SIG-M5 treated with dmso at 0.1 percent for 504 hours (cell line): Measurements from ENCODE around the gene DQX1.
A peak's percentile ranks its signal among the peaks of the same experiment; 100 is the strongest.
"Not testable (repeated sequence)": the region's sequence is repeated elsewhere in the genome, so short reads cannot be mapped to it uniquely, and the experiment has no call there.

Experiments used
- DNase-seq: peaks from one replicate; lab custom pipeline; 2025; ENCODE audit not compliant: unreplicated experiment; lab: John Stamatoyannopoulos, UW

Gene DQX1, protein sequence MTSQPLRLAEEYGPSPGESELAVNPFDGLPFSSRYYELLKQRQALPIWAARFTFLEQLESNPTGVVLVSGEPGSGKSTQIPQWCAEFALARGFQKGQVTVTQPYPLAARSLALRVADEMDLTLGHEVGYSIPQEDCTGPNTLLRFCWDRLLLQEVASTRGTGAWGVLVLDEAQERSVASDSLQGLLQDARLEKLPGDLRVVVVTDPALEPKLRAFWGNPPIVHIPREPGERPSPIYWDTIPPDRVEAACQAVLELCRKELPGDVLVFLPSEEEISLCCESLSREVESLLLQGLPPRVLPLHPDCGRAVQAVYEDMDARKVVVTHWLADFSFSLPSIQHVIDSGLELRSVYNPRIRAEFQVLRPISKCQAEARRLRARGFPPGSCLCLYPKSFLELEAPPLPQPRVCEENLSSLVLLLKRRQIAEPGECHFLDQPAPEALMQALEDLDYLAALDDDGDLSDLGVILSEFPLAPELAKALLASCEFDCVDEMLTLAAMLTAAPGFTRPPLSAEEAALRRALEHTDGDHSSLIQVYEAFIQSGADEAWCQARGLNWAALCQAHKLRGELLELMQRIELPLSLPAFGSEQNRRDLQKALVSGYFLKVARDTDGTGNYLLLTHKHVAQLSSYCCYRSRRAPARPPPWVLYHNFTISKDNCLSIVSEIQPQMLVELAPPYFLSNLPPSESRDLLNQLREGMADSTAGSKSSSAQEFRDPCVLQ

DNA sequence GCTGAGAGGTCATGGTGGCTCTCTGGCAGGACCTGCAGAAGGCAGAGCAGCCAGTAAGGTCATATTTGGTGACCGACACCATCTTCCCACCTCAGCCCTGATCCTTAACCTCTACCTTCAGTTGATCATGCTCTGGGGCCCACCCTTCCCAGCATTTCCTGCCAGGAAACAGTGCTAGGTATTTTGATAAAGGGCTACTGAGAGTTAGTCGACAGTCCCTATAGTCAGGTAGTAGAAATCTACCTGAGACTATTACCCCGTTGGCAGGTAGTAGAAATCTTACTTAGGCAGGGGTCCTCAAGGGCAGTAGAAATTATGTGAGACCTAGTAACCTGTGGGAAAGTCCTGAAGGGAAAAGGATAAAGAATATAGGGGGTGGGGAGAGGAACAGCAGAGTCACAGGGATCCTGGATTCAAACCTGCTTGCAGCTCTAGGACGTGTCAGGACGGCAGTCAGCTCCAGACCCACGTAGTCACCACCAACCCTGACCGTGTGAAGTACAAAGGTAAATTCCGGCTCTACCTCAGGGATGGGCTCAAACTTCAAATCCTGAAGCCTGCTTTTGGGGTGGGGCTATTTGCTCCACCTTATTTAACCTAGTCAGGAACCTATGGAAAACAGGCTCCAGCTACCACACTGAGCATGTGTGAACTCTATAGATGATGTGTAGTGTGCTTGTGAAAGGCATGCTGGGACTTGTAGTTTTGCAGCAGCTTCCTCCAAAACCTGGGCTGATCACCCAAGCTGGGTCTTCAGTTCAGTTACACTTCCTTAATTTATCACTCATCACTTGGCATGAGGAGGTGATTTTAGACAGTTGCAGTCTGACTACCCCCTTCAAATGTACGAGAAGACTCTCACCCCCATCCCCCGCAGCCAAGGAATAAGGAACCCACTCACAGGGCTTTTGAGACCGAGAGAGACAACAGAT lies at the start of gene DQX1:
TSS of gene DQX1 (minus strand) at position 515 of the 932 bp plus-strand sequence. CDS start at position 13, 502 bp downstream.
- DNase-seq = peak; percentile 96

- DNase-seq = no peak
Measured at GRCh38 chr2:74575320-74575719, 49.3 kb upstream of the DQX1 start.

- peak; percentile 94 for DNase-seq
Measured at GRCh38 chr2:74573747-74574562, 47.9 kb upstream of the DQX1 start.

DNA sequence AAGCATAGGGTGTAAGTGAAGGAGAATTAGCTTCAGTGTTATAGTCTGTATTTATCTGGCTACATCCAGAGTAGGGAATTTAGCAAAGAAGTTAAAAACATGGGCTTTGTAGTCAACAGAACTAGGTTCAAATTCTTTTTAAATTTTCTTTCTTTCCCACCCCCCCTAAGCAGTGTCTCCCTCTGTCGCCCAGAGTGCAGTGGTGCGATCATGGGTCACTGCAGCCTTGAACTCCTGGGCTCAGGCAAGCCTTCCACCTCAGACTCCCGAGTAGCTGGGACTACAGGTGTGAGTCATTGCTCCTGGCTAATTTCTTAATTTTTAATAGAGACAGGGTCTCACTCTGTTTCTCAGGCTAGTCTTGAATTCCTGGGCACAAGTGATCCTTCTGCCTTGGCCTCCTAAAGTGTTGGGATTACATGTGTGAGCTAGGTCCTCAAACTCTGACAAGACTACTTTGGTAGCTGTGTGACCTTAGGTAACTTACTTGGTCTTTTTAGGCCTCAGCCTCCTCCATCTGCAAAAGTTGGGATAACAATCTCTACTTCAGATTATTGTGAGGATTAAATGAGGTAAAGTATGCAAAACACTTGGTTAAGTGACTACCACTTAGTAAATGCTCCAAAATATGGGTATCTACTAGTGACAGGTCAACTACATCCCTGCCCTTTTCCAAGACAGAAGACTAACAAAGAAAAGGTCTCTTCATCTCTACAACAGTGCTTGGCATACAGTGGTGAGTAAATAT lies 46.3 kb upstream of the DQX1 start:
- DNase-seq = no peak

GRCh38 chr2:74571058-74571457 lies 45.0 kb upstream of the DQX1 start:
- peak; percentile 36 for DNase-seq

- no peak for DNase-seq
Measured at GRCh38 chr2:74569686-74570085, 43.7 kb upstream of the DQX1 start.

- DNase-seq = no peak
Measured at GRCh38 chr2:74567881-74568280, 41.9 kb upstream of the DQX1 start.

DNA sequence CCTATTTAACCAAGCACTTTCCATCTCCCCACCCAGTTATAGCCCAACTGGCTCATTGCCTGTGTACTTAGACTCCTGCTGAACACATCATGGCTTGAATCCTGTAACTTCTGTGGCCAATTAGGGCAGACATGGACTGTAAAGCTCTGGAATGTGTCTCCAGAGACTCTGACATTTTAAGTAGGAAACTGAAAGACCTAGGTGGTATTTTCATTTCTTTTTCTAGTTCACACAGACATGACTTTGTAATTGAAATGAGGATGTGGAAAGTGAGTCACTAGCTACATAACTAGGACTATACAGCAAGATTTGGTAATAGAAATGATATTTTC lies 40.7 kb upstream of the DQX1 start:
- DNase-seq = peak; percentile 28

GRCh38 chr2:74566076-74566753 lies 40.2 kb upstream of the DQX1 start:
- DNase-seq = no peak

DNA sequence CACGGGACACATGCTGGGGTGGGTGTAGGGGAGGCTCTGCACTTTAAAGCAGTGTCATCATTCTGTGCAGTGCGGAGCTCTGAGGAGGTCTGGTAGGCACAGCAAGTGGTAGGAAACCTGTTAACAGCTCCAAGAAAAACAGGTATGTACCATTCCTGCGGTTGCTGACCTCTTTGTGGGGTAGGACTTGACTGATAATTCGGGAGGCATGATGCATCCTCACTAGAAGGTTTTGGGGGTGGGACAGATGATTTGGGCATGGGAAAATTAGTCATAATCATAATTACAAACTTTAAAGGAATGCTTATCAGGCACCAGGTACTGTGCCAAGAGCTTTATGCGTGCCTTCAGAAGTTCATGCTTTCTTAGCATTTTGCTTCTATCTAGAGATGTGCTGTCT lies 38.2 kb upstream of the DQX1 start:
- no peak for DNase-seq

DNA sequence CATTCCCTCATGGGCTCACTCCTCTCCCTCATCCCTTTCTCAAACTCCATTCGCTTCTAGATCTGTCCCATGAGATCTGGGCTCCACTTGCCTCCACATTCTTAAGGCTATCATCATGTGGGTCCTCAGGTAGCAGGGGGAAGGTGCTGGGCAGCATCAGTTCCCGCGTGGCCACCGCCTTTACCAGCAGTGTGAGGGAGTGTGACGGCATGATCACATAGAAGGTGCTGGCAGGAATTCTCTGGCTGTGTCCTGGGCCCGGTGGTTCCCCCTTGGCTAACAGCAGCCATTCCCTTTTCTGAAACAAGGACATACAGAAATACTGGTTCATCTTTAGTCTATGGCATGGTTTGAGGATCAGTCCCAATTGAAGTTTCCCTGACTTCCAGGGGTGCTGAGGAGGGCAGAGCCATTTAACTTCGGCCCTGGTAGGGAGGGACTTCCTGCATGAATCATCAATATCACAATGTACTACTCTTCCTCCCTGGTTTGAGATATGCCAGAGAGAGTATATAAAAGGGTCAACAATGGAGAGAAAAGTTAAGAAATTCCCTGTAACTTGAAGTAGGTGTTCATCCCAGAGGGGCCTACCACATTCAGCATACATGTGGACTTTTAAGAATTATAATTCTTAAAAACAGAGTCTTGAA lies 36.2 kb upstream of the DQX1 start:
- no peak for DNase-seq

GRCh38 chr2:74561022-74561421 lies 35.0 kb upstream of the DQX1 start:
- DNase-seq = not testable (repeated sequence)

DNA sequence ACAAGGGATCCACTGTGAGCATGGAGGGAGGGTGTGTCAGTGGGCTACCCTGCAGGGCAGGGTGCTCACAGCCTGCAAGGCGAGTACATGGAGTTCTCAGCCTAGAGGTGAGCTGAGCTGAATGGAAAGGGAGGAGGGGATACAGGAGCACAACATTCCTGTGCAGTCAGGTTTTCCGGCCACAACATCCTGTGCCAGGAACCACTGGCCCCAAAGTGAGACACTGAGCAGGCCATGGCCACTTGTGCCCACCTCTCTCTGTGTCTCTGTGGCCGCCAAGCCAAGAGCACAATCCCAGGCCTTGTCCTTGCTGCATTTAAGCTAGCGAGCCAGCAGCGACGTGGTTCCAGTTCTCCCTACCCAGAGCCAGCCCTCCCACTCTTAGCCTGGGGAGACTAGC lies 34.6 kb upstream of the DQX1 start:
- DNase-seq = no peak

DNA sequence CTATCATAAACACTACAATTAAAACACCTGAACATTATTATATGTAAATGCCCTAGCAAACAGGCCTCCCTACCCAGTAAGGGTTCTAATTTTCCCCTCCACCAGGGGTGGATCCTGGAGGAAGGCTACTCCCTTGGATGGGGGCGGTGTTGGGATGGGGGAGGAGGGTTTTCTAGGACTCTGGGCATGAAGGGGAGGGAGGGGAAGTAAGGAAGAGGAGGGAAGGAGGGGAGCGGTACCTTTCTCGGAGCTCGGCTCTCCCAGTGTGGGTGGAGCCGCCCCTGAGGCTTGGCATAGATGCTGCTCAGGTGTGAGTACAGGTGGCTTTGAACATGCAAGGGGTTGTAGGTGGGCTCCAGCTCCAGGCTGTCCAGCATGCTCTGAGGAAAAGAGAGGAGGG lies 33.9 kb upstream of the DQX1 start:
- no peak for DNase-seq

DNA sequence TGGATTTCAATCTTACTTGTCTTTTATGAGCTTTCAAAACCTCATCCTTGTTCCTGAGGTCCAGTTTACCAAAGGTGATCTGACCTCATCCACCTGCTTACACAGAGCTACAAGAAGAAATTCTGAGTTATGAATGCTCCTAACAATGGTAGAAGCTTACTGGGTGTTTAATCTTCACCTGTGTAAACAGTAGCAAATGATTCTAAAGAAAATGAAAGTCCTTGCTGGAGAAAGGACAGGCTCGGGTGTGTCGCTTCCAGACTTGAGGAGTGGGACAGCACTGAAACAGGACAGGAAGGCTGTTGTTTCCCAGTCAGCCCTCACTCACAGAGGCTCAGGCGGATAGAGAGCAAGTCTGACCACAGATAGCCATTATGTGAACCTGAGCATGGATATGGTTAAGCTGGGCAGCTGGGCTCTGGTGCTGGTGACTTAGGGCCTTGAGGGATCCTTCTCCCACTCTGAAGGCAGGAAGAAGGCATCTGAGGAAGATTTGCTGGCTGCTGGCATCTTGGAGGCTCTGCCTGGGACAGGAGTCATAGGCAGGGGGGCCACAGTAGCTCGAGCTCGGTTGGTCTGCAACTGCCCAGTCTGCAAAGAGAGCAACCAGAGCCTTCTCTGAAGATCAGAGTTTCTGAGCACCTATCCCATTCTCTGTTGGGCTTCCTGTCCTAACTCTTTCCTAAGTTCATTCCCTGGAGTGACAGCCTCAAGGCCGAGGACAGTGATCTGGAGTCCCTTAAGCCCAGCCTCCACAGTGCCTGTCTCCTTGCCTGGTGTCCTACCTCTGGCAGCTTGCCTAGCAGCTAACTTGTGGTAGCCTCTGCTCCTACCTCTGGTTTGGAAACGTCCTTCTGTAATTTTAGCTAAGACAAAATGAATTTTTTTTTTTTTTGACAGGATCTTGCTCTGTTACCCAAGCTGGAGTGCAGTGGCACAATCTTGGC lies 32.5 kb upstream of the DQX1 start:
- DNase-seq = no peak

GRCh38 chr2:74556831-74557370 lies 30.9 kb upstream of the DQX1 start:
- no peak for DNase-seq

- no peak for DNase-seq
Measured at GRCh38 chr2:74556159-74556558, 30.1 kb upstream of the DQX1 start.
